Measurements from ENCODE around the gene NSL1. TPM values are rescaled to one million over a fixed set of nuclear protein-coding genes. Genes with fewer than 3 reads are reported as not detected.
"Not testable (repeated sequence)": the region's sequence is repeated elsewhere in the genome, so short reads cannot be mapped to it uniquely, and the experiment has no call there.

The NSL1 gene
- total RNA-seq, 2 experiments from 2014 or later, result 39.8 to 41.8 TPM

GRCh38 chr1:212764718-212765281 lies 26.8 kb downstream of the NSL1 start:
- intact Hi-C loops (cut with micrococcal nuclease), result not testable (repeated sequence)

GRCh38 chr1:212762839-212763238 lies 28.7 kb downstream of the NSL1 start:
- no peak for DNase-seq
- CTCF ChIA-PET, result interaction anchor here (0.5 to 1.9 kb wide), 4 partner anchors 13 to 142 kb away, joined by 3 to 6 read pairs (median 4); no protein-coding TSS in a partner anchor
- Mint-ChIP-seq H3K4me3 (no peak overlapping the region), H3K36me3 (peaks cover 41% of the 10 kb centered on the region), H3K27ac (no peak overlapping the region), H3K27me3 (no peaks in the 10 kb centered on the region), H3K9me3 (peaks cover 16% of the 10 kb centered on the region), H3K4me1 (ENCODE audit: low read depth) (peaks cover 35% of the 10 kb centered on the region)
- intact Hi-C loops (cut with micrococcal nuclease), result no loop called here
- POLR2A ChIA-PET, result no interaction called here

More at GRCh38 chr1:212764718-212765281, 26.8 kb downstream of the NSL1 start:
- DNase-seq, H3K27me3 Mint-ChIP-seq, H3K27ac Mint-ChIP-seq, POLR2A ChIA-PET, H3K4me3 Mint-ChIP-seq: not testable (repeated sequence)
- CTCF ChIA-PET, result interaction anchor here (1.6 kb wide), 1 partner anchor 15 kb away, joined by 7 read pairs; no protein-coding TSS in a partner anchor
- Mint-ChIP-seq H3K36me3 (peaks cover 54% of the 10 kb centered on the region), H3K4me1 (ENCODE audit: low read depth) (peaks cover 44% of the 10 kb centered on the region), H3K9me3 (peaks cover 33% of the 10 kb centered on the region)

GRCh38 chr1:212762234-212762633 lies 29.3 kb downstream of the NSL1 start:
- Mint-ChIP-seq H3K27ac (no peak overlapping the region), H3K36me3 (peaks cover 35% of the 10 kb centered on the region), H3K4me3 (no peak overlapping the region), H3K27me3 (no peaks in the 10 kb centered on the region), H3K9me3 (peaks cover 10% of the 10 kb centered on the region), H3K4me1 (ENCODE audit: low read depth) (peaks cover 33% of the 10 kb centered on the region)
- ChIA-PET CTCF (interaction anchor here (0.5 to 1.9 kb wide), 5 partner anchors 12 to 143 kb away, joined by 3 to 9 read pairs (median 6); no protein-coding TSS in a partner anchor), POLR2A (no interaction called here)
- intact Hi-C loops (cut with micrococcal nuclease), result no loop called here
- no peak for DNase-seq

GRCh38 chr1:212760126-212760823 lies 31.3 kb downstream of the NSL1 start:
- CTCF ChIA-PET, result interaction anchor here (0.6 to 1.4 kb wide), 10 partner anchors 9 to 283 kb away, joined by 3 to 8 read pairs (median 4); partner anchors contain the start of gene BATF3
- Mint-ChIP-seq H3K27ac (no peak overlapping the region), H3K4me1 (ENCODE audit: low read depth) (peaks cover 28% of the 10 kb centered on the region), H3K36me3 (peaks cover 26% of the 10 kb centered on the region), H3K27me3 (no peaks in the 10 kb centered on the region), H3K4me3 (no peak overlapping the region), H3K9me3 (no peaks in the 10 kb centered on the region)
- intact Hi-C loops (cut with micrococcal nuclease), result loop anchor here (1.0 kb wide), 2 partner anchors 61 to 95 kb away; partner anchors contain the start of gene BATF3
- POLR2A ChIA-PET, result interaction anchor here (1.0 kb wide), 1 partner anchor 63 kb away, joined by 3 read pairs; no protein-coding TSS in a partner anchor
- peak; percentile 77 for DNase-seq

GRCh38 chr1:212759683-212760082 lies 31.9 kb downstream of the NSL1 start:
- ChIA-PET POLR2A (interaction anchor here (1.0 kb wide), 1 partner anchor 62 kb away, joined by 3 read pairs; no protein-coding TSS in a partner anchor), CTCF (interaction anchor here (0.6 to 1.4 kb wide), 10 partner anchors 9 to 283 kb away, joined by 3 to 8 read pairs (median 4); partner anchors contain the start of gene BATF3)
- Mint-ChIP-seq H3K27me3 (no peaks in the 10 kb centered on the region), H3K36me3 (peaks cover 21% of the 10 kb centered on the region), H3K27ac (no peak overlapping the region), H3K4me3 (no peak overlapping the region), H3K4me1 (ENCODE audit: low read depth) (peaks cover 27% of the 10 kb centered on the region), H3K9me3 (no peaks in the 10 kb centered on the region)
- DNase-seq, result no peak
- intact Hi-C loops (cut with micrococcal nuclease), result loop anchor here (1.0 kb wide), 2 partner anchors 60 to 94 kb away; partner anchors contain the start of gene BATF3

GRCh38 chr1:212754680-212755079 lies 36.9 kb downstream of the NSL1 start:
- Mint-ChIP-seq H3K4me3 (peak overlapping the region; percentile 54), H3K9me3 (no peaks in the 10 kb centered on the region), H3K36me3 (peaks cover 6% of the 10 kb centered on the region), H3K27ac (peak overlapping the region; percentile 9), H3K27me3 (no peaks in the 10 kb centered on the region), H3K4me1 (ENCODE audit: low read depth) (peaks cover 52% of the 10 kb centered on the region)
- CTCF ChIA-PET, result interaction anchor here (0.8 to 3.2 kb wide), 7 partner anchors 15 to 299 kb away, joined by 3 to 14 read pairs (median 3); partner anchors contain the start of gene BATF3
- POLR2A ChIA-PET, result interaction anchor here (0.6 kb wide), 1 partner anchor 38 kb away, joined by 3 read pairs; no protein-coding TSS in a partner anchor
- no peak for DNase-seq
- intact Hi-C loops (cut with micrococcal nuclease), result no loop called here

GRCh38 chr1:212754193-212754592 lies 37.4 kb downstream of the NSL1 start:
- peak overlapping the region; percentile 51 for H3K27ac Mint-ChIP-seq
- CTCF ChIA-PET, result interaction anchor here (0.8 to 3.2 kb wide), 8 partner anchors 16 to 298 kb away, joined by 3 to 14 read pairs (median 3); partner anchors contain the start of gene BATF3
- POLR2A ChIA-PET, result interaction anchor here (0.6 kb wide), 1 partner anchor 38 kb away, joined by 3 read pairs; no protein-coding TSS in a partner anchor
- no peaks in the 10 kb centered on the region for H3K9me3 Mint-ChIP-seq
- peak; percentile 27 for DNase-seq
- no peaks in the 10 kb centered on the region for H3K27me3 Mint-ChIP-seq
- H3K36me3 Mint-ChIP-seq, result peaks cover 6% of the 10 kb centered on the region
- intact Hi-C loops (cut with micrococcal nuclease), result no loop called here
- peaks cover 55% of the 10 kb centered on the region for H3K4me1 Mint-ChIP-seq (ENCODE audit: low read depth)
- H3K4me3 Mint-ChIP-seq, result peak overlapping the region; percentile 54

- H3K4me1 Mint-ChIP-seq (ENCODE audit: low read depth), result peaks cover 53% of the 10 kb centered on the region
- H3K27ac Mint-ChIP-seq, result peak overlapping the region; percentile 51
- POLR2A ChIA-PET, result interaction anchor here (0.9 to 1.5 kb wide), 3 partner anchors 32 to 75 kb away, joined by 3 to 6 read pairs (median 5); no protein-coding TSS in a partner anchor
- H3K27me3 Mint-ChIP-seq, result no peaks in the 10 kb centered on the region
- H3K4me3 Mint-ChIP-seq, result peak overlapping the region; percentile 54
- no peaks in the 10 kb centered on the region for H3K9me3 Mint-ChIP-seq
- DNase-seq, result no peak
- CTCF ChIA-PET, result interaction anchor here (1.0 to 3.2 kb wide), 5 partner anchors 29 to 88 kb away, joined by 3 to 14 read pairs (median 5); partner anchors contain the start of gene BATF3
- peaks cover 6% of the 10 kb centered on the region for H3K36me3 Mint-ChIP-seq
- intact Hi-C loops (cut with micrococcal nuclease), result loop anchor here (1.0 to 2.0 kb wide), 2 partner anchors 16 to 41 kb away; no protein-coding TSS in a partner anchor
Measured at GRCh38 chr1:212753749-212754148, 37.8 kb downstream of the NSL1 start.

- Mint-ChIP-seq H3K4me1 (ENCODE audit: low read depth) (peaks cover 51% of the 10 kb centered on the region), H3K27ac (peak overlapping the region; percentile 51), H3K36me3 (peaks cover 6% of the 10 kb centered on the region), H3K27me3 (no peaks in the 10 kb centered on the region), H3K9me3 (no peaks in the 10 kb centered on the region), H3K4me3 (peak overlapping the region; percentile 37)
- intact Hi-C loops (cut with micrococcal nuclease), result loop anchor here (1.0 to 2.0 kb wide), 4 partner anchors 16 to 52 kb away; no protein-coding TSS in a partner anchor
- peak; percentile 16 for DNase-seq
- POLR2A ChIA-PET, result interaction anchor here (0.9 to 1.5 kb wide), 3 partner anchors 31 to 74 kb away, joined by 3 to 6 read pairs (median 5); no protein-coding TSS in a partner anchor
- CTCF ChIA-PET, result interaction anchor here (0.9 to 3.2 kb wide), 6 partner anchors 15 to 88 kb away, joined by 3 to 14 read pairs (median 5); partner anchors contain the start of gene BATF3
Measured at GRCh38 chr1:212752934-212753497, 38.6 kb downstream of the NSL1 start.

GRCh38 chr1:212752252-212752933 lies 39.2 kb downstream of the NSL1 start:
- peak overlapping the region; percentile 51 for H3K27ac Mint-ChIP-seq
- H3K36me3 Mint-ChIP-seq, result peaks cover 6% of the 10 kb centered on the region
- no peaks in the 10 kb centered on the region for H3K9me3 Mint-ChIP-seq
- ChIA-PET CTCF (interaction anchor here (0.6 to 3.4 kb wide), 8 partner anchors 14 to 109 kb away, joined by 3 to 25 read pairs (median 6); no protein-coding TSS in a partner anchor), POLR2A (interaction anchor here (0.9 to 1.5 kb wide), 3 partner anchors 31 to 74 kb away, joined by 3 to 6 read pairs (median 5); no protein-coding TSS in a partner anchor)
- no peak for DNase-seq
- H3K4me1 Mint-ChIP-seq (ENCODE audit: low read depth), result peaks cover 52% of the 10 kb centered on the region
- no peaks in the 10 kb centered on the region for H3K27me3 Mint-ChIP-seq
- peak overlapping the region; percentile 37 for H3K4me3 Mint-ChIP-seq
- intact Hi-C loops (cut with micrococcal nuclease), result loop anchor here (1.0 to 2.0 kb wide), 3 partner anchors 31 to 51 kb away; no protein-coding TSS in a partner anchor

Data from activated CD4-positive, alpha-beta memory T cell treated with anti-CD3 and anti-CD28 coated beads for 36 hours (primary cell).